Activated CD8-positive, alpha-beta memory T cell treated with anti-CD3 and anti-CD28 coated beads, Interleukin-2, amount 50 U/mL, for 24 hours (primary cell): Measurements from ENCODE around the gene UNC13B.
"Not testable (repeated sequence)": the region's sequence is repeated elsewhere in the genome, so short reads cannot be mapped to it uniquely, and the experiment has no call there.

Experiments used
- DNase-seq: peaks from one replicate; pipeline ENCODE4 v3.0.0-alpha.2; 2020; ENCODE audit errors: extremely low read depth

Gene UNC13B

GRCh38 chr9:35226651-35227050 is 64.8 kb downstream of the UNC13B start:
- no peak for DNase-seq

GRCh38 chr9:35227284-35227683 is 65.5 kb downstream of the UNC13B start:
- DNase-seq, result no peak

- DNase-seq, result no peak
Observed at GRCh38 chr9:35229066-35229778, 67.4 kb downstream of the UNC13B start.

- DNase-seq, result no peak
Observed at GRCh38 chr9:35229779-35230143, 68.0 kb downstream of the UNC13B start.

- DNase-seq, result no peak
Observed at GRCh38 chr9:35232867-35233544, 71.2 kb downstream of the UNC13B start.

- no peak for DNase-seq
Observed at GRCh38 chr9:35236692-35237091, 74.9 kb downstream of the UNC13B start.

GRCh38 chr9:35237311-35237710 is 75.5 kb downstream of the UNC13B start:
- no peak for DNase-seq

- not testable (repeated sequence) for DNase-seq
Observed at GRCh38 chr9:35245945-35246344, 84.1 kb downstream of the UNC13B start.

- no peak for DNase-seq
Observed at GRCh38 chr9:35253075-35253474, 91.3 kb downstream of the UNC13B start.

GRCh38 chr9:35254237-35254636 is 92.4 kb downstream of the UNC13B start:
- DNase-seq, result no peak

GRCh38 chr9:35254984-35255857 is 93.4 kb downstream of the UNC13B start:
- DNase-seq, result no peak

- no peak for DNase-seq
Observed at GRCh38 chr9:35257986-35258659, 96.3 kb downstream of the UNC13B start.

- no peak for DNase-seq
Observed at GRCh38 chr9:35258660-35259474, 97.1 kb downstream of the UNC13B start.

GRCh38 chr9:35260186-35260585 is 98.4 kb downstream of the UNC13B start:
- no peak for DNase-seq

GRCh38 chr9:35262064-35262463 is 100.3 kb downstream of the UNC13B start:
- no peak for DNase-seq

GRCh38 chr9:35267710-35268109 is 105.9 kb downstream of the UNC13B start:
- no peak for DNase-seq

- DNase-seq, result no peak
Observed at GRCh38 chr9:35269919-35270318, 108.1 kb downstream of the UNC13B start.

GRCh38 chr9:35271637-35272036 is 109.8 kb downstream of the UNC13B start:
- no peak for DNase-seq

GRCh38 chr9:35272989-35273388 is 111.2 kb downstream of the UNC13B start:
- DNase-seq, result no peak

GRCh38 chr9:35273591-35273990 is 111.8 kb downstream of the UNC13B start:
- DNase-seq, result no peak

- no peak for DNase-seq
Observed at GRCh38 chr9:35274993-35275392, 113.2 kb downstream of the UNC13B start.
